ENCODE results near the gene BRD9.

- TF ChIP-seq, protein P1, sequence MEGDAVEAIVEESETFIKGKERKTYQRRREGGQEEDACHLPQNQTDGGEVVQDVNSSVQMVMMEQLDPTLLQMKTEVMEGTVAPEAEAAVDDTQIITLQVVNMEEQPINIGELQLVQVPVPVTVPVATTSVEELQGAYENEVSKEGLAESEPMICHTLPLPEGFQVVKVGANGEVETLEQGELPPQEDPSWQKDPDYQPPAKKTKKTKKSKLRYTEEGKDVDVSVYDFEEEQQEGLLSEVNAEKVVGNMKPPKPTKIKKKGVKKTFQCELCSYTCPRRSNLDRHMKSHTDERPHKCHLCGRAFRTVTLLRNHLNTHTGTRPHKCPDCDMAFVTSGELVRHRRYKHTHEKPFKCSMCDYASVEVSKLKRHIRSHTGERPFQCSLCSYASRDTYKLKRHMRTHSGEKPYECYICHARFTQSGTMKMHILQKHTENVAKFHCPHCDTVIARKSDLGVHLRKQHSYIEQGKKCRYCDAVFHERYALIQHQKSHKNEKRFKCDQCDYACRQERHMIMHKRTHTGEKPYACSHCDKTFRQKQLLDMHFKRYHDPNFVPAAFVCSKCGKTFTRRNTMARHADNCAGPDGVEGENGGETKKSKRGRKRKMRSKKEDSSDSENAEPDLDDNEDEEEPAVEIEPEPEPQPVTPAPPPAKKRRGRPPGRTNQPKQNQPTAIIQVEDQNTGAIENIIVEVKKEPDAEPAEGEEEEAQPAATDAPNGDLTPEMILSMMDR (conservative IDR thresholded peaks at IDR 0.05 in 1 of 2, IDR thresholded peaks at IDR 0.05 in 1 of 2; ENCODE audit: low read depth in 1 of 2, low read length in 2 of 2) = no peak
- TF ChIP-seq EZH2 (IDR thresholded peaks at IDR 0.05; ENCODE audit: low read length, missing control alignments) = no peak
Measured at GRCh38 chr5:875931-876330, 16.7 kb downstream of the BRD9 start.

All from fibroblast of lung (primary cell).